ENCODE measurements around the gene KIF15. TPM values are rescaled to one million over a fixed set of nuclear protein-coding genes. Genes with fewer than 3 reads are reported as not detected.

The KIF15 gene
- polyA plus RNA-seq, 1 donor from 2014 or later = 5.8 TPM

DNA sequence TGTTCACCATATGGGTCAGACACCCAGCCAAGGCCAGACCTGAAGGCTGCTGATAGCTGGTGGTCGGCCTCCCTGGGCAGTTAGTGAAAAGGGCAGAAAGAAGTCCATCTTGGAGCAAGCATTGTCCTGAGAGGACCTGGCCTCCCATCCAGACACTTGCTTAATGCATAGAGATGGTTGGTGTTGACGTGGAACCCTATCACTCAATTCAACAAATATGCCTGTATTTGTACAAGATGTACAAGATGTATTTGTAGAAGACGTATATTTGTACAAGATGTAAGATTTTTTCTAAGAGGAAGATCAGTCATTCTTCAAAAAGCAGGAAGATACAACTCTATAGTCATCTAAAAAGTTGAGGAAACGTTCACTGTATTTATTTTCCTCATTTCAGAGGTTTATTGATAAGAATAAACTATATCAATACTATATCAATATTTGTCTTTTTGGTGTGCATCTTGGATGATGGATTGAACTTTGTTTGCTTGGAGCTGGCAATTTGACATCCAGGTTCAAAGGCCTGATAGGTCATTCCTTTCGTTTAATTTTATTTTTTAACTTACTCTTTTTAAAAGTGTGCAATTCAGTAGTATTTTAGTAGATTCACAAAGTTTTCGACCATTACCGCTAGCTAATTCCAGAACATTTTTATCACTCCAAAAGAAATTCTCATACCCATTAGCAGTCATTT, 106.0 kb downstream of the KIF15 start:
- H4K20me1 ChIP-seq (ENCODE audit: insufficient read depth) = no peaks in the 10 kb centered on the region
- no peak overlapping the region for H3K9ac ChIP-seq (ENCODE audit: low read length)
- no peaks in the 10 kb centered on the region for H3K79me2 ChIP-seq (replicated peaks; ENCODE audit: insufficient read depth, low read length)
- TF ChIP-seq TAF1 (IDR thresholded peaks at IDR 0.05; ENCODE audit: low read depth) = no peak
- TF ChIP-seq RAD21 (conservative IDR thresholded peaks at IDR 0.05) = no peak
- no peak for TF ChIP-seq MXI1 (conservative IDR thresholded peaks at IDR 0.05; ENCODE audit: poor library complexity, severe bottlenecking)
- no peak for TF ChIP-seq EZH2 (IDR thresholded peaks at IDR 0.05; ENCODE audit: borderline replicate concordance, insufficient read depth, low read length, poor library complexity, severe bottlenecking)
- no peak for TF ChIP-seq POLR2AphosphoS5 (IDR thresholded peaks at IDR 0.05)
- TF ChIP-seq, protein P1, sequence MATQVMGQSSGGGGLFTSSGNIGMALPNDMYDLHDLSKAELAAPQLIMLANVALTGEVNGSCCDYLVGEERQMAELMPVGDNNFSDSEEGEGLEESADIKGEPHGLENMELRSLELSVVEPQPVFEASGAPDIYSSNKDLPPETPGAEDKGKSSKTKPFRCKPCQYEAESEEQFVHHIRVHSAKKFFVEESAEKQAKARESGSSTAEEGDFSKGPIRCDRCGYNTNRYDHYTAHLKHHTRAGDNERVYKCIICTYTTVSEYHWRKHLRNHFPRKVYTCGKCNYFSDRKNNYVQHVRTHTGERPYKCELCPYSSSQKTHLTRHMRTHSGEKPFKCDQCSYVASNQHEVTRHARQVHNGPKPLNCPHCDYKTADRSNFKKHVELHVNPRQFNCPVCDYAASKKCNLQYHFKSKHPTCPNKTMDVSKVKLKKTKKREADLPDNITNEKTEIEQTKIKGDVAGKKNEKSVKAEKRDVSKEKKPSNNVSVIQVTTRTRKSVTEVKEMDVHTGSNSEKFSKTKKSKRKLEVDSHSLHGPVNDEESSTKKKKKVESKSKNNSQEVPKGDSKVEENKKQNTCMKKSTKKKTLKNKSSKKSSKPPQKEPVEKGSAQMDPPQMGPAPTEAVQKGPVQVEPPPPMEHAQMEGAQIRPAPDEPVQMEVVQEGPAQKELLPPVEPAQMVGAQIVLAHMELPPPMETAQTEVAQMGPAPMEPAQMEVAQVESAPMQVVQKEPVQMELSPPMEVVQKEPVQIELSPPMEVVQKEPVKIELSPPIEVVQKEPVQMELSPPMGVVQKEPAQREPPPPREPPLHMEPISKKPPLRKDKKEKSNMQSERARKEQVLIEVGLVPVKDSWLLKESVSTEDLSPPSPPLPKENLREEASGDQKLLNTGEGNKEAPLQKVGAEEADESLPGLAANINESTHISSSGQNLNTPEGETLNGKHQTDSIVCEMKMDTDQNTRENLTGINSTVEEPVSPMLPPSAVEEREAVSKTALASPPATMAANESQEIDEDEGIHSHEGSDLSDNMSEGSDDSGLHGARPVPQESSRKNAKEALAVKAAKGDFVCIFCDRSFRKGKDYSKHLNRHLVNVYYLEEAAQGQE (IDR thresholded peaks at IDR 0.05; ENCODE audit: borderline replicate concordance) = no peak
- TF ChIP-seq EP300 (conservative IDR thresholded peaks at IDR 0.05; ENCODE audit: poor library complexity, severe bottlenecking) = no peak
- TF ChIP-seq SMC3 (conservative IDR thresholded peaks at IDR 0.05; ENCODE audit: poor library complexity) = no peak
- no peaks in the 10 kb centered on the region for H3K9me2 ChIP-seq (ENCODE audit: insufficient read depth, low read length)
- H3K9me3 ChIP-seq (ENCODE audit: low read length) = no peaks in the 10 kb centered on the region
- H3K36me3 ChIP-seq (ENCODE audit: insufficient read depth, low read length) = no peaks in the 10 kb centered on the region
- H3K27me3 ChIP-seq (ENCODE audit: insufficient read depth, low read depth, low read length) = no peaks in the 10 kb centered on the region
- H3K27ac ChIP-seq (ENCODE audit: low read length) = no peak overlapping the region
- no peak overlapping the region for H3K4me3 ChIP-seq (ENCODE audit: low read length)
- no peak overlapping the region for H3K4me2 ChIP-seq (ENCODE audit: low read length)
- H2AFZ ChIP-seq (ENCODE audit: low read depth, low read length) = no peak overlapping the region
- H3F3A ChIP-seq (ENCODE audit: insufficient read depth, low read length, poor library complexity, severe bottlenecking) = no peaks in the 10 kb centered on the region

GRCh38 chr3:44870375-44871061, 108.9 kb downstream of the KIF15 start:
- Histone ChIP-seq H3K36me3 (ENCODE audit: insufficient read depth, low read length) (no peaks in the 10 kb centered on the region), H3K79me2 (replicated peaks; ENCODE audit: insufficient read depth, low read length) (no peaks in the 10 kb centered on the region), H3K9me3 (ENCODE audit: low read length) (no peaks in the 10 kb centered on the region), H2AFZ (ENCODE audit: low read depth, low read length) (no peak overlapping the region), H3K27ac (ENCODE audit: low read length) (no peak overlapping the region), H3K4me2 (ENCODE audit: low read length) (no peak overlapping the region), H3K9me2 (ENCODE audit: insufficient read depth, low read length) (no peaks in the 10 kb centered on the region), H4K20me1 (ENCODE audit: insufficient read depth) (no peaks in the 10 kb centered on the region), H3K27me3 (ENCODE audit: insufficient read depth, low read depth, low read length) (no peaks in the 10 kb centered on the region), H3F3A (ENCODE audit: insufficient read depth, low read length, poor library complexity, severe bottlenecking) (no peaks in the 10 kb centered on the region), H3K4me3 (ENCODE audit: low read length) (no peak overlapping the region), H3K9ac (ENCODE audit: low read length) (no peak overlapping the region)
- TF ChIP-seq EP300 (conservative IDR thresholded peaks at IDR 0.05; ENCODE audit: poor library complexity, severe bottlenecking) (no peak), RAD21 (conservative IDR thresholded peaks at IDR 0.05) (no peak), MXI1 (conservative IDR thresholded peaks at IDR 0.05; ENCODE audit: poor library complexity, severe bottlenecking) (no peak), POLR2AphosphoS5 (IDR thresholded peaks at IDR 0.05) (no peak)
- TF ChIP-seq, protein P2, sequence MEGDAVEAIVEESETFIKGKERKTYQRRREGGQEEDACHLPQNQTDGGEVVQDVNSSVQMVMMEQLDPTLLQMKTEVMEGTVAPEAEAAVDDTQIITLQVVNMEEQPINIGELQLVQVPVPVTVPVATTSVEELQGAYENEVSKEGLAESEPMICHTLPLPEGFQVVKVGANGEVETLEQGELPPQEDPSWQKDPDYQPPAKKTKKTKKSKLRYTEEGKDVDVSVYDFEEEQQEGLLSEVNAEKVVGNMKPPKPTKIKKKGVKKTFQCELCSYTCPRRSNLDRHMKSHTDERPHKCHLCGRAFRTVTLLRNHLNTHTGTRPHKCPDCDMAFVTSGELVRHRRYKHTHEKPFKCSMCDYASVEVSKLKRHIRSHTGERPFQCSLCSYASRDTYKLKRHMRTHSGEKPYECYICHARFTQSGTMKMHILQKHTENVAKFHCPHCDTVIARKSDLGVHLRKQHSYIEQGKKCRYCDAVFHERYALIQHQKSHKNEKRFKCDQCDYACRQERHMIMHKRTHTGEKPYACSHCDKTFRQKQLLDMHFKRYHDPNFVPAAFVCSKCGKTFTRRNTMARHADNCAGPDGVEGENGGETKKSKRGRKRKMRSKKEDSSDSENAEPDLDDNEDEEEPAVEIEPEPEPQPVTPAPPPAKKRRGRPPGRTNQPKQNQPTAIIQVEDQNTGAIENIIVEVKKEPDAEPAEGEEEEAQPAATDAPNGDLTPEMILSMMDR (IDR thresholded peaks at IDR 0.05; ENCODE audit: poor library complexity, severe bottlenecking) = no peak
- TF ChIP-seq, protein P1 (IDR thresholded peaks at IDR 0.05; ENCODE audit: borderline replicate concordance) = no peak

Data from neural cell (in vitro differentiated cells).